Subcutaneous abdominal adipose tissue (tissue), 5 donors: ENCODE measurements around the gene BCAT1.
"Not testable (repeated sequence)": the region's sequence is repeated elsewhere in the genome, so short reads cannot be mapped to it uniquely, and the experiment has no call there.

Source experiments
- H3K27ac ChIP-seq: one replicate; pipeline ENCODE4 v1.7.0; 2013; ENCODE audit warnings: low read depth, mild to moderate bottlenecking, inconsistent platforms, low read length, moderate library complexity
- H3K27me3 ChIP-seq, 5 donors: one replicate each; pipeline ENCODE4 v1.7.0; 2013; ENCODE audit warnings: low read length in 5 of 5, inconsistent platforms in 1 of 5; ENCODE audit not compliant: control insufficient read depth in 5 of 5, insufficient read depth in 4 of 5
- H3K36me3 ChIP-seq, 5 donors: one replicate each; pipeline ENCODE4 v1.7.0; 2013; ENCODE audit warnings: low read length in 5 of 5; ENCODE audit not compliant: control insufficient read depth in 5 of 5, insufficient read depth in 5 of 5
- H3K4me1 ChIP-seq, 5 donors: one replicate each; pipeline ENCODE4 v1.7.0; 2013; ENCODE audit warnings: low read length in 5 of 5, mild to moderate bottlenecking in 3 of 5, moderate library complexity in 1 of 5; ENCODE audit not compliant: control insufficient read depth in 5 of 5, insufficient read depth in 5 of 5
- H3K4me3 ChIP-seq, 5 donors: one replicate each; pipeline ENCODE4 v1.7.0; 2013; ENCODE audit warnings: low read length in 5 of 5, low read depth in 1 of 5
- H3K9ac ChIP-seq, 5 donors: one replicate each; pipeline ENCODE4 v1.7.0; 2013; ENCODE audit warnings: low read length in 5 of 5, mild to moderate bottlenecking in 4 of 5, moderate library complexity in 3 of 5
- H3K9me3 ChIP-seq, 5 donors: one replicate each; pipeline ENCODE4 v1.7.0; 2013; ENCODE audit warnings: low read length in 5 of 5; ENCODE audit not compliant: control insufficient read depth in 5 of 5
- donor health status: healthy.
- donor health status: healthy.
- donor health status: healthy.
- donor health status: healthy.
- donor health status: healthy.

The BCAT1 gene

DNA sequence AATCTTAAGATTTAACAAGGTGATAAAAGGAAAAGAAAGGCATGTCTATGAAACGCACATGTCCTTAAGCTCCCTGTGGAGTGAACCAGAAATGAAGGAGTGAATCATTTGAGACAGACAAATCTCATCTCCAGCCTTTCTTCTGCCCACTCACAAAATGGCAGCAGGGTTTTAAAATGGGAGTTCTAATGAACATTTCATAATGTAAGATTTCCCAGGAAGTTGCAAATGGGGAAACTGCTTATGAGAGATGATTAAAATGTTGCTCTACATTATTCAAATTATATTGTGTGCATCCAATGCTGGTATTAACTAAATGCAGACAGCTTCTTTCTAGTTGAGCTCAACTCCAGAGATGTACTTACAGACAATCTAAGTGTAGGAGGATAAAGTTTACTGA is 76.7 kb downstream of the BCAT1 start:
- no peaks in the 10 kb centered on the region for H3K36me3 ChIP-seq
- H3K4me1 ChIP-seq, result no peaks in the 10 kb centered on the region
- no peaks in the 10 kb centered on the region for H3K9me3 ChIP-seq
- no peak overlapping the region for H3K27ac ChIP-seq
- H3K9ac ChIP-seq, result no peak overlapping the region
- no peak overlapping the region for H3K4me3 ChIP-seq
- H3K27me3 ChIP-seq, result no peaks in the 10 kb centered on the region

DNA sequence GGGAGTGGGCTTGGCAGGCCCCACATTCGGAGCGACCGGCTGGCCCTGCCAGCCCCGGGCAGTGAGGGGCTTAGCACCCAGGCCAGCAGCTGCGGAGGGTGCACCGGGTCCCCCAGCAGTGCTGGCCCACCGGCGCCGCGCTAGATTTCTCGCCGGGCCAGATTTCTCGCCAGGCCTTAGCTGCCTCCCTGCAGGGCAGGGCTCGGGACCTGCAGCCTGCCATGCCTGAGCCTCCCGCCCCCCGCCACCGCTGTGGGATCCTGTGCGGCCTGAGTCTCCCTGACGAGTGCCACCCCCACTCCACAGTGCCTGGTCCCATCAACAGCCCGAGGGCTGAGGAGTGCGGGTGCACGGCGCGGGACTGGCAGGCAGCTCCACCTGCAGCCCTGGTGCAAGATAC is 82.8 kb downstream of the BCAT1 start:
- H3K27ac ChIP-seq, H3K36me3 ChIP-seq, H3K27me3 ChIP-seq, H3K9ac ChIP-seq, H3K9me3 ChIP-seq, H3K4me1 ChIP-seq, H3K4me3 ChIP-seq: not testable (repeated sequence)

GRCh38 chr12:24864796-24865125 is 84.1 kb downstream of the BCAT1 start:
- Histone ChIP-seq H3K4me3 (no peak overlapping the region), H3K27me3 (no peaks in the 10 kb centered on the region), H3K9me3 (no peaks in the 10 kb centered on the region), H3K27ac (no peak overlapping the region), H3K36me3 (no peaks in the 10 kb centered on the region), H3K4me1 (no peaks in the 10 kb centered on the region), H3K9ac (no peak overlapping the region)

GRCh38 chr12:24861766-24862540 is 86.9 kb downstream of the BCAT1 start:
- Histone ChIP-seq H3K27ac (no peak overlapping the region), H3K36me3 (no peaks in the 10 kb centered on the region), H3K9ac (no peak overlapping the region), H3K4me1 (no peaks in the 10 kb centered on the region), H3K4me3 (no peak overlapping the region), H3K9me3 (no peaks in the 10 kb centered on the region), H3K27me3 (no peaks in the 10 kb centered on the region)

- Histone ChIP-seq H3K4me1 (no peaks in the 10 kb centered on the region), H3K27ac (no peak overlapping the region), H3K9ac (no peak overlapping the region), H3K36me3 (no peaks in the 10 kb centered on the region), H3K4me3 (no peak overlapping the region), H3K27me3 (no peaks in the 10 kb centered on the region), H3K9me3 (no peaks in the 10 kb centered on the region)
Observed at GRCh38 chr12:24860546-24860945, 88.4 kb downstream of the BCAT1 start.

DNA sequence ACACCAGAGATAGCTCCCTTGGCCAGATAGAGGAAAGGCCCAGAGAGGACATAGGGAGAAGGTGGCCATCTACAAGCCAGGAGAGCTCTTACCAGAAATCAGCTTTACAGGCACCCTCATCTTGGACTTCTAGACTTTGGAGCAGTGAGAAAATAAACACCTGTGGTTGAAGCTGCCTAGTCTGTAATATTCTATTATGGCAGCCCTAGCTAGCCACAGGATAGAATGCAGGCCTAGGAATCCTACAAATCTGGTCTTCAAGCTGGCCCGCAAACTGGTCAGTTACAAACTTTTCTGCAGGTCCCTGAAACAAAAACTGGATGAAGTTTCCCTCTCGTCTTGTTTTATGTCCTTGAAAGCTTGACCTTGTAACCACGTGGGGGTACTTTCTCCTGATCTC is 92.4 kb downstream of the BCAT1 start:
- no peak overlapping the region for H3K27ac ChIP-seq
- no peaks in the 10 kb centered on the region for H3K4me1 ChIP-seq
- no peaks in the 10 kb centered on the region for H3K36me3 ChIP-seq
- no peaks in the 10 kb centered on the region for H3K27me3 ChIP-seq
- H3K4me3 ChIP-seq, result no peak overlapping the region
- no peak overlapping the region for H3K9ac ChIP-seq
- H3K9me3 ChIP-seq, result no peaks in the 10 kb centered on the region

DNA sequence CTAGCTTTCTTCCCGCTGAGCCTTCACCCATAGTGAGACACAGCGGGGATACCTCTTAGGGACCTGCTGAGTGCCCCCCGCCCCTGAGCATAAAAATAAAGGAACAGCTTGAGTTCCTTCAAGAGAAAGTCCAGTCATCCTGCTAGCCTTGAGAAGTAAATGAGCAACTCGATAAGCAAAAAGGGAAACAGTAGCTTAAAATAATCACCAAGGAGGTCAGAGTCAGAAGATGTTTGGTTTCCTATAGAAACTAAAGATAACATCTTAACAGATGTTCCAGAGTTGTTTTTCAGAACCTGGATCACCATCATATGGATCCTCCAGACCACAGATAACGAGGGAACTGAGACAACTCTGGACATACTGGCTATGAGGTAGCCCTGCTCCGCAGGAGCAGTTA is 94.0 kb downstream of the BCAT1 start:
- Histone ChIP-seq H3K27me3 (no peaks in the 10 kb centered on the region), H3K4me1 (peaks cover 0 to 3% (median 0%) of the 10 kb centered on the region in 5 donors), H3K27ac (no peak overlapping the region), H3K4me3 (no peak overlapping the region), H3K36me3 (no peaks in the 10 kb centered on the region), H3K9ac (no peak overlapping the region), H3K9me3 (no peaks in the 10 kb centered on the region)

DNA sequence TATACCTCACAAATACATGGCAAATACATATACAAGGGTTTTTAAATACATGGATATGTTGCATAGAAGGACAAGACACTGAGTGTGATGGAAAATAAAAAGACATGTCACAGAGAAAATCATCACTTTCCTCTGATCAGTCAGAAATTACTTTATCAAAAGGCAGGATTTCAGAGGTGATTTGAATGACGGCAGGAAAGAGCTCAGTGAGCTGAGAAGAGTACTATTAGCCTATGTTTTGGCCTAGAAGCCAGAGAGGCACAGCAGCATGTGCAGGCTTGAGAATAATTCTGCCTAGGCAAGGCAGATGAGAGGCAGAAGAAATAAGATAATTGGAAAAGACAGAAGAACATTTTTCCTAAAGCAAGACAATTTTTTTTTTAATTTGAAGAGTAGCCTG is 94.9 kb downstream of the BCAT1 start:
- H3K4me1 ChIP-seq, result peaks cover 0 to 3% (median 0%) of the 10 kb centered on the region in 5 donors
- no peak overlapping the region for H3K9ac ChIP-seq
- no peaks in the 10 kb centered on the region for H3K27me3 ChIP-seq
- no peaks in the 10 kb centered on the region for H3K9me3 ChIP-seq
- peaks cover 0 to under 1% (median 0%) of the 10 kb centered on the region in 5 donors for H3K36me3 ChIP-seq
- H3K27ac ChIP-seq, result no peak overlapping the region
- H3K4me3 ChIP-seq, result no peak overlapping the region

DNA sequence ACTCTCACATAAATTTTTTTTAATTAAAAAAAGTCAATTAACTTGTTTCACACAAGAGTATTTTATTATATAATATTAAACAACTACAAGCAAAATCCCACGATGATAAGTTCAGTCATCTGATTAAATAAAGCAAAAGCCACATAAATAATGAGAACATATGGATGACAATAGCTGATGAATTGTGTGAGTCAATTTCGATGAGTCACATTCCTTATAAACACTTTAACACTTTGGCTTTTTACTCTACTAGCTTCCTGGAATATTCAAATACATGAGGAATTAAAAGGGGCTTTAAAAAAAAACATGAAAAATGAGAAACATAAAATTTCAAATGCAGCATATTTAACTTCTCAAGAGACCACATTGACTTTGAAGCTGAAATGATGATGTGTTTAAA is 95.3 kb downstream of the BCAT1 start:
- no peak overlapping the region for H3K9ac ChIP-seq
- peaks cover 0 to 3% (median 0%) of the 10 kb centered on the region in 5 donors for H3K4me1 ChIP-seq
- H3K36me3 ChIP-seq, result peaks cover 0 to 3% (median 0%) of the 10 kb centered on the region in 5 donors
- H3K9me3 ChIP-seq, result no peaks in the 10 kb centered on the region
- H3K4me3 ChIP-seq, result no peak overlapping the region
- no peaks in the 10 kb centered on the region for H3K27me3 ChIP-seq
- H3K27ac ChIP-seq, result no peak overlapping the region

- H3K9ac ChIP-seq, result no peak overlapping the region
- no peaks in the 10 kb centered on the region for H3K9me3 ChIP-seq
- no peak overlapping the region for H3K4me3 ChIP-seq
- no peak overlapping the region for H3K27ac ChIP-seq
- H3K27me3 ChIP-seq, result no peaks in the 10 kb centered on the region
- H3K4me1 ChIP-seq, result peaks cover 0 to 3% (median 0%) of the 10 kb centered on the region in 5 donors
- peaks cover 0 to 3% (median 0%) of the 10 kb centered on the region in 5 donors for H3K36me3 ChIP-seq
Observed at GRCh38 chr12:24853094-24853493, 95.8 kb downstream of the BCAT1 start.
